VCaP (cell line): ENCODE measurements around the gene RHOH.
A peak's percentile ranks its signal among the peaks of the same experiment; 100 is the strongest.

Experiments
- H3K27ac ChIP-seq: fragments of 450-650 bp; 2 replicates; pipeline ENCODE4 v1.5.1; 2017
- CTCF ChIP-seq: fragments of 450-650 bp; conservative IDR thresholded peaks from 2 replicates; pipeline ENCODE4 v1.5.1; 2017; ENCODE audit warnings: mild to moderate bottlenecking, moderate library complexity

The RHOH gene

DNA sequence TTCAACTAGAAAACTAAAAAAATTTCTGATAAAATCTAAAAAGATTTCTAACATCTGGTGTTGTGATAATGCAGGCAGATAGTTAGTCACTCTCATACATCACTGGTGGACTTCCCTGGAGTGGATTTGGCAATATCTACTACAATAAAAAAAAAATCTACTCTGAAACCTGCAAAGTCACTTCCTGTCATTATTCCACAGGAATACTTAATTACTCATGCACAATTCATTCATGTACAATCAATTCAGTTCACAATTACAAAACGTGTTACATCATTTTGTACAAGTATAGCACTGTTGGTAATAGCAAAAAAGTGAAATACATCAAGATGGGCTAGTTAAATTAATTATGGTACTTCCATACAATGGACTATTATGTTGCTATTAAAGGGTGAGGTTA, 16.5 kb upstream of the RHOH start:
- no peak overlapping the region for H3K27ac ChIP-seq
- TF ChIP-seq CTCF: no peak

DNA sequence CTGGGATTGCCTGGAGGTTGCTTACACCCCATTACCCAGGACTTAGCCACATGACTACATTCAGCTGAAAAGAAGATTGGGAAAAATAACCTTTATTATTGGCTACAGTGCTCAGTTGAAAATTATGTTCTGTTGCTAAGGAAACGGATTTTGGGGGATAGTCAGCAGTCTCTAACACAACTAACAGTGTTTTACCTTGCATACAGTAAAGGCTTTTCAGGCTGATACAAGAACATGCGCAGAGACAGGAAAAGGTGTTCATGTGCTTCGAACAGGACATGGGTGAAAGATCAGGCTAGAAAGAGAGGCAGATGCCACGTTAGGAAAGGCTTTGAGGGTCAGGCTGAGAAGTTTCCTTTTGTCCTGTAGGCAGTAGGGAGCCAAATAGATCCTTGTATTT, 14.8 kb upstream of the RHOH start:
- TF ChIP-seq CTCF: no peak
- H3K27ac ChIP-seq: no peak overlapping the region

DNA sequence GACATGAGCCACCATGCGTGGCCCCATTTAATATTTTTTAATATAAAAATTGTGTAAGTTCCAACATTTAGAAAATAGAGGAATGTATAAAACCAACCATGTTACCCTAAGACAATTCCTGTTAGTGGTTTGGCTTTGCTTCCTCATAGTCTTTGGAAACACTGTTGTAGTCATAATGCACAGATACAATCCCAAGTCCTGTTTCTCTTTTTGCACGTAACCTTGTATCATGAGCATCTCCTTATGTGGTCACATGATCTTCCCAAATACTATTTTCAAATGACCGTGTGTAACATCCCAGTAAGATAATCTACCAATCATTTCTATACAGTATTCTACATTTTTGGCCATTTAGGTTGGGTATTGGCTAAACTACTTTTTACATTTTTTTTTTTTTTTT, 13.9 kb upstream of the RHOH start:
- TF ChIP-seq CTCF: no peak
- H3K27ac ChIP-seq: no peak overlapping the region

DNA sequence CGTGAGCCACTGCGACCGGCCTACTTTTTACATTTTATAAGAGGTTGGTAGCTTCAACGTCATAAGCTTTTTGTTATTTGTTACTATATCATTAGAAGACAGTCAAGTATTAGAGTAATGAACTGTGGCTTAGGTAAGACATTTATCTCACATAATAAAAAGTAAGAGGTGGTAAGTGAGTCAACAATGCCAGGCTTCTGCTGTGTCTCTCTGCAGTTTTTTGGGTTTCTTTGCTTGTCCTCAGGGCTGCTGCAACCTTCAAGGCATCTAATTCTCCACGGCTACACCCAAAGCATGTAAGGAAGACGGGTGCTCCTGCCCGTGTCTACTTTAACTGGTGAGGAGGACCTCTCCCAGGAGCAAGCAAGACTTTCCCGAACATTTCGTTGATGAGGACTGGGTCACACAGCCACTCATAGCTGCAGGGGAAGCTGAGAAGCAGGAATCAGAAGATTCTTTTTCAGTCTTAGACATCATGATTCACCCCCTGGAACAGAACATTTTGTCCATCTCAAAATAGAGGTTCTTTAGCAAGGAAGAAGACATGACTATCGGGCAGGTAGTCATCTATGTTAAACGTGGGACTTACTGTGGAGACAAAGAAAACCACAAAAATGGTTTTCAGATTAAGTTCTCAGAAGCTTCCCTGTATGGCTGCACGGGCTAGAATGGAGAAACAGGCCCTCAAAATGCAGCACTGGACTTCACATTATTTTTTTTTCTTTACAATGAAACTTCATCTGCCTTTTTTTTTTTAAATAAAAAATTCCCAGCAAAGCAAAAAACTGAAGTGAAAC, 13.0 kb upstream of the RHOH start:
- TF ChIP-seq CTCF: no peak
- H3K27ac ChIP-seq: no peak overlapping the region

DNA sequence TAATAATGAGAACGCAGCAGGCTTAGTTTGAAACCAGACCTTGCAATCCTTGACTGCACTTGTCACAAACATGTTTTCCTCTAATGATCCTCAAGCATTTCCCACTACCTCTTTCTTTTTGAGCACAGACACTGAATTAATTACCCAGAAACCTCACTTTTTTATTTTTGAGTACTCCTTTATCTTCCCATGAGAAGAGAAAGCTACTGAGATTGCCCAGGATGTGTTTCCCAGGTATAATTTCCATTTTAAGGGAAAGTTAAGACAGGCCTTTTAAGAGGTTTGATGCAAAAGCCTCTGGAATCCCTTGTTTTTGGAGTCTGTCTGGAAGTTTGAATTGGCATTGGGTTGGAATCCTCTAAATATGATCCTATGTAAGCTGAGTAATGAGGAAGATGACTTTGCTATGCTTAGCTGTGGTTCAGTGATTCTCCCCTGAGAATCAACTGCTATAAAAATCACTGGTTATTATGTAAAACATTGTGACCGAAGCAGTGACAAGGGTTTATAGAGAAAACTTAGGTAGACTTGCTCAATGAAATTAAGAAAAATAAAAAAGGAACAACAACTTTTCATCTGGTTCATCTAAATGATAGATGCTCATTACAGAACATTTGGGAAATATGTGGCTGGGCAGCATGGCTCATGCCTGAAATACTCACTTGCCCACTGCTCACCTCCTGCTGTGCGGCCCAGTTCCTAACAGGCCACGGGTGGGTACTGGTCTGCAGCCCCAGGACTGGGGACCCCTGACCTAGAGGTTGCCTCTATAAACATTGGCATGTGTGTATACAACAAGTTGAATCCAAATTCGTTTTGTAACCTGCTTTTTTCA, 10.8 kb upstream of the RHOH start:
- no peak overlapping the region for H3K27ac ChIP-seq

DNA sequence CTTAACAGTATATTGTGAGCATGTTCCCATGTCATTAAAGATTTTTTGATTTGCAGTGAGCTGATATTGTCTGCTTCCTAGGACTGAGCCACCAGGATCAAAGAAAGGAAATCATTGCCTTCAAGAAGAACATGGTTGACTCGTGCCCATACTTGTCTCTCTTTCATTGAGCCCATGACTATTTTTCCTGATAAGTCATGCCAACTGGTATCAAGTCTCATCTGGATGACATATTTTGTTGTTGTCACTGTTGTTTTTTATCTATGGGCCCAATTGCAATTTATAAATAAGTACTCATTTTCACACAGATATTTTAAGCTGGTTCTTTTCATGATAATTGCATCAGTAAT, 10.2 kb upstream of the RHOH start:
- no peak overlapping the region for H3K27ac ChIP-seq
- no peak for TF ChIP-seq CTCF

More for the DNA sequence above, 10.8 kb upstream of the RHOH start:
- no peak for TF ChIP-seq CTCF

GRCh38 chr4:40187386-40187906, 9.4 kb upstream of the RHOH start:
- no peak for TF ChIP-seq CTCF
- peak overlapping the region; percentile 98; the same call in 1 of the 2 replicates for H3K27ac ChIP-seq
